HG02981 (cell line): ENCODE results near the gene TMEM163.
A peak's percentile ranks its signal among the peaks of the same experiment; 100 is the strongest.
"Not testable (repeated sequence)": the region's sequence is repeated elsewhere in the genome, so short reads cannot be mapped to it uniquely, and the experiment has no call there.

Experiments used
- ATAC-seq: cut with Tn5 transposase; IDR thresholded peaks from one replicate; pipeline ENCODE4 v1.9.1; 2021; ENCODE audit warnings: mild to moderate bottlenecking, moderate library complexity; ENCODE audit not compliant: unreplicated experiment

The TMEM163 gene

DNA sequence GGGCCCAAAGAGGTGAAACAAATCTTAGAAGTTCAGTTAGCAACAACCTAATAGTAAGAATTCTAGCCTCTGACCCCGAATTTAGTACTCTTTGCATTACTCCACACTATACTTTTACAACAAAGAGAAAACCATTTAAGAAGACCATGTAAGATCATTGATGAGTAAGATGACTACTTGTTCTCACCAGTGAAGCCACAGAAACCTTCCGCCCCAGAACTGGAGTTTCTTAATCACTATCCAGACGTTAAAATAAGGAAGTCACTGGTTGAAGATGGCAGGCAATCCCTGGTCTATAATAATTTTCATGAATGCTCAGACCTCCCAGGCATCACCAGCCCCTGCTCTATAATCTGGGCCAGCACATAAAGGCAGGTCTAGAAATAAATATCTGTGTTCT, 95.0 kb downstream of the TMEM163 start:
- peak; percentile 90 for ATAC-seq

DNA sequence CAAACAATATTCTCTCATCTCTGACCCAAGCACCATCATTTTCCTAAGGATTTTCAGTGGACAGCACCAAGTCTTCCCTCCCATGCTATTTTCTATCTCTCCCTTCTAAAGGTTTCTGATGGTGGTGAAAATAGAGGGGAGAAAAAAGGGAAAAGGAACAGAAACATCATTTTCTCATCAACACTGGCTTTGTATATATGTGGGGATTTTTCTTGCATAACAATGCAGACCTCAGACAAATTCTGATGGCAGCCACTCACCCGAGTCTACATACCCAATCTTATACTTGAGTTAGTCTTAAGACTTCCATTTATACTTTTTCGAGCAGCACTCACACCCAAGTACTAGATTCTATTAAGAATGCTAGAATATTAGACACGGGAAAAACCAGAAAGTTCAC, 95.8 kb downstream of the TMEM163 start:
- ATAC-seq: no peak

DNA sequence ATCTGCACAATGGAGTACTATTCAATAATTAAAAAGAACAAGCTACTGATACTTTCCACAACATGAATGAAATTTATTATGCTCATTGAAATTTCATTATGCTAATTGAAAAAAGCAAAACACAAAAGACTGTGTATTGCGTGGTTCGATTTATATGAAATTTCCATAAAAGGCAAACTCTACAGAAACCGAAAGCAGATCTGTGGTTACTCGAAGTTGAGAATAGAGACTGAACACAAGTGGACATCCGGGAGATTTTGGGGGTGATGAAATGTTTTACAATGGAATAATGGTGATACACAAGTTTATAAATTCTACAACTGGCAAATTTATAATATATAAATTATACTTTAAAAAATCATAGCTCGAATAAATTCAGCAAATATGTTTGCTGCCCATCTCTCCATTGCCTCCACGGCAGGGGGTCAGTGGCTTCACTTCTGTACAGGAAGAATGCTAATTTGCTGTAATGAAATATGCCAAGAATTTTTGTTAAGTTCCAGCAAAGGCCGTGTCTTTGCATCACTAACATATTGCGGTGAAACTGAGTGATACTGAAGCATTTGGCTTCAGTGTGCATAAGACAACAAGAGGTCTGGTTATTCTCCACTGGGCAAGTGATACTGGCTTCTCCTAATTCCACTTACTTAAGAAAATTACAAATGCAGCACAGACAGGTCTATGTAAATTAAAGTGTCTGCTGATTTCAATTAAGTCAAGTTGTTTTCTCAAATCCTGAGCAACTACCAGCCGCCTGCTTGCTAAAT, 96.7 kb downstream of the TMEM163 start:
- no peak for ATAC-seq

DNA sequence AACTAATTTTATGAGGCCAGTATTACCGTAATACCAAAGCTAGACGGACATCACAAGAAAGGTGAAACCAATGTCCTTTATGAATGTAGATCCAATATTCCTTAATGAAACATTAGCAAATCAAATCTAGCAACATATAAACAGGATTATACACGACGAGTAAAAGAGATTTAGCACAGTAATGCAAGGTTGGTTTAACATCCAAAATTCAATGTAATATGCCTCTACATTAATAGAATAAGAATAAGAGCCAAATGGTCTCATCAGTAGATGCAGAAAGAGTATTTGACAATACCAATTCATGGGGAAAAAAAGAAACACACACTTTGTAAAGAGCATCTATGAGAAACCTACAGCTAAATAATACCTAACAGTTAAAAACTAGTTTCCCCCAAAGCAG, 99.5 kb downstream of the TMEM163 start:
- ATAC-seq: no peak

DNA sequence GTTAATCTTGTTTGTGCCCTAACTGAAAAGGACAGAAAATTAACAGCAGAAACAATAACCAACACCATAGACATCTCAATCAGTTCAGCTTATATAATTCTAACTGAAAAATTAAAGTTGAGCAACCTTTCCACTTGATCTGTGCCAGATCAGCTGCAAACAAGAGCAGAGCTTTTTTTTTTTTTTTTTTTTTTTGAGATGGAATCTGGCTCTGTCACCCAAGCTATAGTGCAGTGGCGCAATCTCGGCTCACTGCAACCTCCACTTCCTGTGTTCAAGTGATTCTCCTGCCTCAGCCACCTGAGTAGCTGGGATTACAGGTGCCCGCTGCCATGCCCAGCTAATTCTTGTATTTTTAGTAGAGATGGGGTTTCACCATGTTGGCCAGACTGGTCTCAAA, 103.3 kb downstream of the TMEM163 start:
- ATAC-seq: not testable (repeated sequence)

DNA sequence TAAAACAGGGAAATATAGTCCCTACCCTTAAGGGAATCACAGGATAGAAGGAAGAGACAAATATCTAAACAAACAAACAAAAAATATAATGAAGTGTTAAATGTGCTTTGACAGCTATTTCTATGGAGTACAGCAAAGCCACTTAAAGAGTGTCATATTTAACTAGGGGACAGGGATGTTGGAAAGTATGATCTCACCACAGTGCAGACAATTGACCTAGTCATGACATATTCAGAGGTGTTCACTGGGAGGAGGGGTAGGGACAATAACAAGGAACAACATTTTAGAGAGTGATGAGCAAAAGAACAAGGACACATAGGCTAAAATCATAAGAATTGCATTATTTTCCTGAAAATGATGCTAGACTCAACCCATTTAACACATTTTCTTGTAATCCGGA, 107.5 kb downstream of the TMEM163 start:
- no peak for ATAC-seq

DNA sequence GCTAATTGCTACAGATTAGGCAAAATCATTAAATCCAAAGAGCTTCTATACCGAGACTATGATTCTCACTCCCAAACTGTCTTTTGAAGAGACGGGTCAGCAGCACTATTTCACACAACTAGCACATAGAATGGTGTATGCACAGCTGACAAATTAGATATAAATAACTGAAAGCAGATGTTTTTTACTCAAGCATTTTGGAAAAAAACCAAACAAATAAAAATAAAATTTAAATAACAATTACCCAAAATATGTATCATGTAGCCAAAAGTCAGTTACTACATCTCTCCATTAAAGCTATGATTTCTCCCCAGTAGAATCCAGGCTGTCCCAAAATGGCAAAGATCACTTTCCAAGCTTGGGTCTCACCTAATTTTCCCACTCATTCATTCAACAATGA, 107.9 kb downstream of the TMEM163 start:
- no peak for ATAC-seq

DNA sequence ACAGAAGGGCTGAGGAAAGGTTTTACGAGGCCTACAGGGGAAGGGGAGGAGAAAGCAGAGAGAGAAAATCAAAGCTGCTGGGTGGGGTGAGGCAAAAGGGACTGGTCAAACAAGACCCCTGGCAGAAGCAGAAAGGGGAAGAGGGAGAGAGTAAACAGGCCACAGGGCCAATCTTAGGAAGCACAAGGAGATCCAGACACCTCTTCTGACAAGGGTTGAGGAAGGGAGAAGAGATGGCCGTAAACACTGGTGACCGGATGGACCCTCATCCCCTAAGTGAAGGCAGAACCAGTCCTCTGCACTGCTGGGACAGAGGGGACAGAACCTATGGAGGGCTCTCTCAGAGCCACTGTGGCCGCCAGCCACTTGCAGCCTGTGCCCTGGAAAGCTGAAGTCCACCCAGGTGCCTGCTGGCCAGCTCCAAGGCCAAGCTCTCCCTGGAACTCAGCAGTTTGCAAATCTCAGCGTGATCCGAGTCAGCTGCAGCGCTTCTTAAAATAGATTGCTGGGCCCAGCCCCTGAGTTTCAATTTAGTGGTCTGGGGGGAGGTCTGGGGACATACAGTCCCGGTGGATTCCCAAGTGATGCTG, 108.8 kb downstream of the TMEM163 start:
- no peak for ATAC-seq

DNA sequence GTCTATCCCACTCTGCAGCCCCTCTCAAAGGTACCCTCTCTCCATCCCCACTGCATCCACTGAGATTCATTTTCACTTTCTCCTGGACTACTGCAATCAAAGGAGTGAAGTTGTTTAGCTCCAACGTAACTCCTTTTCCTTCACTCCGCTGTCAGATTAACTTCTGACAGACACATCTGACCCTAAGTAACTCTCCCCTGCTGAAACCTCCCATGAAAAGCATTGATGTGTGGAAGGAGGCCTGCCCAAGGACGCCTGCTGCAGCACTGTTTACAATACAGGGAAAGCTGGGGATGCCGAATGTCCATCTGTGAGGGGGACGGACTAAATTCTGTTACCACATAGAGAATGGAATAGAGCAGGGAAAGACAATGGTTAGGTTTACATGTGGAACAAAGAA, 114.8 kb downstream of the TMEM163 start:
- no peak for ATAC-seq

DNA sequence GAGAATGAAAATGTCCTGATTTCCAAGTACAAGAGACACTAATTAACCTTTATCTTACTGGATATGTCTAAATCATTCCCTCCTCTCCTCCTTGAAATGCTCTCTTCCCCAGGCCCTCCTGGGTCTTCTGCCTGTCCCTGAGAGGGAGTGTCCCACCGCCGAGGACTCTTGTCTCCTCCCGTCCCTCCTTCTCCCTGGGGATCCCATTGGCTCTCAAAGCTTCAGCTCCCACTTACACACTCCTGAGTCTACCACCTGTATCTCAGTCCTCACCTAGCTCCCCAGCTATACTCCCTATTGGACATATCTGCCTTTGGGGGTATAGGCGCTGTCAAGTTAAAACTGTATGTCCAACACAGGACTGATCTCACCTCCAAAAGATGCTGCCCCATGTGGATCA, 116.1 kb downstream of the TMEM163 start:
- no peak for ATAC-seq

DNA sequence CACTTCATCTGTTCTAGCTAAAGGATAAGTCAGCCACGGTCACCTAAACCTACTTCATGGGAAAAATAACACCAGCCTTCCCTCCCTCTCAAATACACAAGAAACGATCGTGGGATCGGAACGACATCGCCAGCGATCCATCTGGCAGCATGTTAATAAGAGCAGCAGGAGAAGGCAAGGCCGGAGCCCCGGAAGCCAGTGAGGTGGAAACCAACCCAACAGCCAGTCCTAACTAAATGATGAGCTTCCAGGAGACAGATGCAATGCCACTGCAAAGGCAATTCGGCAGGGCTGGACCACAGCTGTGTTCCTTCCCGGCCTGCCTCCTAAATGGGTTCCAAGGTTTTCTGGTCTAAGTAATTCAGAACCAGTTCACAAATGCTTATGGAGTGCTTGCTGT, 117.5 kb downstream of the TMEM163 start:
- no peak for ATAC-seq

DNA sequence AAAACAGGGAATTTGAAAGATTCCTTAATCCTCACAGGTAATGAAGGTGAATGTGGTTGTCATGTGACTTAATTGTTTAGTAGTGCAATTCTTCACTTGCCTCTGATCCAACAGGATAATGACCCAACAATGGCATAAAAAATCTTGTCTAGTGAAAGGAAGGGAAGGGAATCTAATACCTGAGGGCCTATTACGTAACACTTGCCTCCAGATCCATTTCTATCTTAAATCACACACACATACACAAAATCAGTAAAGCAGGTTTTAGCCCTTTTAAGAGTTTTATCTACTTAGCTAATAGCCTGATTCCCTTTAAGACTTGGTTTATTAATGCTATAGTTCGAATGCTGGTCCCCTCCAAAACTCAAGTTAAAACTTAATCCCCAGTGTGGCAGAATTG, 118.6 kb downstream of the TMEM163 start:
- ATAC-seq: no peak

DNA sequence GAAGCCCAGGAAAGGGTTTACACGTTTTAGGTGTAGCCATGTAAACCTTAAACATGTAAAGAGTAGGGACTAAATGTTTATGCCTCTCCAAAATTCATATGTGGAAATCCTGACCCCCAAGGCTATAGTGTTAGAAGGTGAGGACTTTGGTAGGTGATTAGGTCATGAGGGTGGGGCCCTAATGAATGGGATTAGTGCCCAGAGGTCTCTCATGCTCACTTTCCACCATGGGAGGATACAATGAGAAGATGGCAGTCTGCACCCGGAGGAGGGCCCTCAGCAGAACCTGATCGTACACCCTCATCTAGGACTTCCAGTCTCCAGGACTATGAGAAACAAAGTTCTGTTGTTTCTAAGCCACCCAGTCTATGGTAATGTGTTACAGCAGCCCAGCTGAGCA, 119.6 kb downstream of the TMEM163 start:
- ATAC-seq: no peak

DNA sequence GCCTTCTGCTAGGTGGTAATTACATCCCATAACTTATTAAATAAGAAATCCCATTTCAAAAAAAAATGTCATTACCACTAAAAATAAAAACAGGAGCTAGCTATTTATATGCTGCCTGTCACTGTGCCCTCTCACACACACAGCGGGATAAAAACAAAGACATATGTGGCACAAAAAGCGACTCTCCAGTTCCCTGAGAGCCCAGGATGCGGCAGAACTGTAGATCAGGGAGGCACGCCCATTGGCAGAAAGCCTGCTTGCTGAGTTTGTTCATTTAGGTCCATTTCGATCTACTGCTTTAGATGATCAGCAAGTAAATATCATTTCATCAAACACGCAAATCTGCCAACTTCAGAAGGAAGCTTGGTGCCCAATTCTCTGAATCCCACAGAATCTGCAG, 124.4 kb downstream of the TMEM163 start:
- ATAC-seq: no peak

DNA sequence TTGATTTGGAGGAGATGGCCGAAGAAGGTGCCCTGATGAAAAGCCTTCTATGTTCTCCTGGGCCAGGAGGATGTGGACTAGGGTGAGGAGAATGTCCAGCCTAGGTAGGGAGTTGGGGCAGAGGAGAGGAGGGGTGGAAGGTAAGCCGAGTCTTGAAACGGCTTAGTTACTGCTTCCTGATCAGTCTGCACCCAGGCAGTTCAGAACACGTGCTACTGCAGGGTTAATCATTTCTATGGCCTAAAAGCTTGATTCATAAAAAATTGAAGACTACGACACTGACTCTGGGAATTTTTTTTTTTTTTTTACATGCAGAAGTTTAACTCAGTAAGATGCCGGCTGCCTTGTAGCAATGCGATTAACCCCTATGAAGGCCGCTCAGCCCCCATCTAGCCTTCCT, 125.3 kb downstream of the TMEM163 start:
- no peak for ATAC-seq

DNA sequence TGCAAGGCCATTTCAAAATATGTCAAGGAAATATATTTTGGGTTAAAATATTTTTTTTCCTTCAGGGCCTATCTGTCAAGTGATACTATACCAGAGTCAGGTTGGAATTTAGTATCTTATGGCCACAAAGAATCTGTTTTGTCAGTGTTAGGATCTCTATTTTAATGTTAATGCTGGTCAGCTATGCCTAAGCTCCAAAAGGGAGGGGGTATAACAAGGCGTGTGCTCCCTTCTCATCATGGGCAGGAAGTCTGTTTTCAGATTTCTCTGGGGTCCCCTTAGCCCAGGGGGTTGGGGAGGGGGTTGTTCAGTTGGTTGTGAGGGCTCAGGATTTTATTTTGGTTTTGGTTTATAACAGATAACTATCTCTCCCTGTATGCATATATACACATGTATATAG, 126.4 kb downstream of the TMEM163 start:
- ATAC-seq: no peak

DNA sequence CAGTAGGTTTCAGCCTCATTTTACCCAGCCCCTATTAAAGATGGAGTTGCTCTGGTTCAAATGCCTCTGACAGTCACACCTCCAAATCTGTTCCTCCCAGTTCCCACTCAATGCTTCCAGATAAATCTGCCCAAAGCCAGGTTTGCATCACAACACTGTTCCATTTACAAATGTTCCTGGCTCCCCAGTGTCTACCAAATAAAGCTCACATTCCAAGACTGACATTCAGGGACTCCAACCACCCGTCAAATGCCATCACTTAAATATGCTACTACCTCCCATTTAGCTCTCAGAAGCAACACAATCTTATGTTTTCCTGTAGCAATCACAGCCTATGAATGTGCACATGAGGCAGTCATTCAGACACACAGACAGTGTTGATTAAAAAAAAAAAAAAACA, 127.3 kb downstream of the TMEM163 start:
- ATAC-seq: no peak

DNA sequence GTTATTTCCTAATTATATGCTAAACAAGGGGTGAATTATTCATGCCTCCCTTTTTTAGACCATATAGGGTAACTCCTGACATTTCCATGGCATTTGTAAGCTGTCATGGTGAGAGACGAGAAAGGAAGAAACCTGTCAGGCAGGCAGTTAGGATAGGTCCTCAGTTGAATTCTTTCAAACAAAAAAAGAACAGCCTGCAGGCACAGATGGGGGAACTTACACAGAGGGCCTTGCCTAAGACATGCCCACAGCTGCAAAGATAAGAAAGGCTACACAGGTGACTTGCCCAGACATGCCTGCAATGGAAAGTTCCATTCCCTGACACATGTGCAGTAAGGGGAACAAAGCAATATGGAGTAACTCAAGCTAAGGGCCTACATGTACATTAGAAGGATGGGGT, 128.1 kb downstream of the TMEM163 start:
- no peak for ATAC-seq

DNA sequence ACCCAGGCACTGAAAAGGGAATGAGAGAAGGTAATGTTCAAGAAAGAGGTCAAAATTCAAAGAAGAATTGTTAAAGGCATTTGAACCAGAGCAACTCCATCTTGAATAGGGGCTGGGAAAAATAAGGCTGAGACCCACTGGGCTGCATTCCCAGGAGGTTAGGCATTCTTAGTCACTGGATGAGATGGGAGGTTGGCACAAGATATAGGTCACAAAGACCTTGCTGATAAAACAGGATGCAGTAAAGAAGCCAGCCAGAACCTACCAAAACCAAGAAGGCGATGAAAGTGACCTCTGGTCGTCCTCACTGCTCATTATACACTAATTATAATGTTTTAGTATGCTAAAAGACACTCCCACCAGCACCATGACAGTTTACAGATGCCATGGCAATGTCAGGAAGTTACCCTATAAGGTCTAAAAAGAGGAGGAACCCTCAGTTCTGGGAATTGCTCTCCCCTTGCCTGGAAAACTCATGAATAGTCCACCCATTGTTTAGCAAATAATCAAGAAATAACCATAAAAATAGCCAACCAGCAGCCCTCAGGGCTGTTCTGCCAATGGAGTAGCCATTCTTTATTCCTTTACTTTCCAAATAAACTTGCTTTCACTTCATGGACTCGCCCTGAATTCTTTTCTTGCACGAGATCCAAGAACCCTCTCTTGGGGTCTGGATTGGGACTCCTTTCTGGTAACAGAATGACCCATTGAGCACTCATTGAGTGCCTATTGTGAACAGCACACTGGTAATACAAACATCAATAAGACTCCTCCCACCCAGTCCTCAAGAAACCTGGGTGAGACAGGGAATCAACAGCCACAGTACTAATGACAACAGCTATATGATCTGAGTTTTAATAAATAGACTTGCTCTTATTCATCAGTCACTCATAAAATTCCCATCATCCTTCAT, 129.4 kb downstream of the TMEM163 start:
- ATAC-seq: not testable (repeated sequence)

DNA sequence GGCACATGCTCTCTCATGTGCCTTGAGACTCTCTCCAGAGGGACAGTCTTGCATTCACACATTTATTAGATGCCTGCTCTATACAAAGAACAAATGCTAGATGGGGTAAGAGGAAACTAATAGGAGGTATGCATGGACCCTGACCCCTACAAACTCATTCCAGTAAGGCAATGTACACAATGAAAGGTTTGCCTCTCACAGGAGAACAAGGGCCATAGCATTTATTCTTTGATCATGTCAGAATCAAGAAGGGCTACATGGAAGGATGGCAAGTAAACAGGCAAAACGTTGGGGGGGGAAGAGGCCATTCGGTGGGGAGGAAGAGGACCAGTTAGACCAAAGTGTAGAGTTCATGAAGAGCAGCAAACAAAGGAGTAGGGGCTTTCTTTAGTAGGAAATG, 130.2 kb downstream of the TMEM163 start:
- ATAC-seq: no peak

DNA sequence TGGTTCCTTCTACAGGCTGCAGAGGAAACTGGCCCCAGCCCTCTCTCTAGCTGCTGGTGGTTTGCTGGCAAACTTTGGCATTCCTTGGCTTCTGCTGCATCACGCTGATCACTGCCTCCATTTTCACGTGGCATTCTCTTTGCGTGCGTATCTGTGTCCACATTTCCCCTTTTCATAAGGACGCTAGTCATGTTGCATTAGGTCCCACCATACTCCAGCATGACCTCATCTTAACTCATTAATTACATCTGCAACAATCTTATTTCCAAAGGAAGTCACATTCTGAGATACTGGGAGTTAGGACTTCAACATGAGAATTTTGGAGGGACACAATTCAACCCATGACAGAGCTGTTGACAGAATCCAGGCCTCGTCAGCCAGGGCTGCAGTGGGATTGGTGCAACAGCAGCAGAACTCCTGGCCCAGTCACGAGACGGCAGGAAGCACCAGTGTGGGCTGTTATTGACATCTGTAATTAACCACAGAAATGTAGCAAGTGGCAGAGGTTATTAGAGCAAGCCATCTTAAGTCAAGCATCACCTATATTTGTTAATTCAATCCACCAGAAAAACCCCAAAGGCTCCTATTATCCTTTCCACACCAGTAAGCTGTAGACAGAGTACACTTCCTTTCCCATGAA, 132.4 kb downstream of the TMEM163 start:
- no peak for ATAC-seq
